HepG2 (cell line): ENCODE data around the gene SPTY2D1. TPM values are rescaled to one million over a fixed set of nuclear protein-coding genes. Genes with fewer than 3 reads are reported as not detected.

Experiments used
- AKNA ChIP-seq: sonication (generic); formaldehyde crosslinking; IDR thresholded peaks from 2 replicates; pipeline ENCODE4 v1.4.0; 2020; ENCODE audit warnings: missing genetic modification reagents, borderline replicate concordance
- CBFB ChIP-seq: sonication (generic); formaldehyde crosslinking; IDR thresholded peaks from 2 replicates; pipeline ENCODE4 v1.4.0; 2020; ENCODE audit warnings: missing genetic modification reagents
- FOXA1 ChIP-seq, 2 experiments: fragments of 450-650 bp in 1 of 2; sonication (generic) in 1 of 2; formaldehyde crosslinking in 1 of 2; IDR thresholded peaks; 2 replicates each; pipeline versions ENCODE4 v1.4.0 to v1.6.1; 2016 to 2020; ENCODE audit warnings: missing genetic modification reagents in 1 of 2
- HOXA3 ChIP-seq: sonication (generic); formaldehyde crosslinking; IDR thresholded peaks from 2 replicates; pipeline ENCODE4 v1.5.0; 2020; ENCODE audit warnings: missing genetic modification reagents
- MED8 ChIP-seq: sonication (generic); formaldehyde crosslinking; IDR thresholded peaks from 2 replicates; pipeline ENCODE4 v1.8.1; 2023; ENCODE audit warnings: mild to moderate bottlenecking, missing genetic modification reagents; ENCODE audit not compliant: insufficient replicate concordance
- NFE2 ChIP-seq: sonication (generic); formaldehyde crosslinking; IDR thresholded peaks from 2 replicates; pipeline ENCODE4 v1.4.0; 2020; ENCODE audit warnings: missing genetic modification reagents
- RCOR2 ChIP-seq: IDR thresholded peaks from 2 replicates; pipeline ENCODE4 v1.6.1; 2016; ENCODE audit warnings: missing biosample characterization, missing genetic modification reagents
- RXRA ChIP-seq: sonication (generic); formaldehyde crosslinking; IDR thresholded peaks from 2 replicates; pipeline ENCODE4 v1.5.1; 2020; ENCODE audit warnings: missing genetic modification reagents
- SNAPC2 ChIP-seq: sonication (generic); formaldehyde crosslinking; IDR thresholded peaks from 2 replicates; pipeline ENCODE4 v1.8.1; 2022; ENCODE audit warnings: mild to moderate bottlenecking, missing genetic modification reagents
- ZMYM2 ChIP-seq: sonication (generic); formaldehyde crosslinking; IDR thresholded peaks from 2 replicates; pipeline ENCODE4 v1.8.0; 2022; ENCODE audit warnings: mild to moderate bottlenecking, missing genetic modification reagents
- ZMYM3 ChIP-seq: sonication (generic); formaldehyde crosslinking; IDR thresholded peaks from 2 replicates; pipeline ENCODE4 v1.5.1; 2020; ENCODE audit warnings: mild to moderate bottlenecking, missing genetic modification reagents
- ZMYM4 ChIP-seq: sonication (generic); formaldehyde crosslinking; IDR thresholded peaks from 2 replicates; pipeline ENCODE4 v1.8.1; 2023; ENCODE audit warnings: mild to moderate bottlenecking, missing genetic modification reagents
- ZNF432 ChIP-seq: sonication (generic); formaldehyde crosslinking; IDR thresholded peaks from 2 replicates; pipeline ENCODE4 v1.5.0; 2020; ENCODE audit warnings: missing genetic modification reagents, mild to moderate bottlenecking, borderline replicate concordance
- ZNF451 ChIP-seq: sonication (generic); formaldehyde crosslinking; IDR thresholded peaks from 2 replicates; pipeline ENCODE4 v1.5.0; 2020; ENCODE audit warnings: mild to moderate bottlenecking, missing genetic modification reagents
- ZNF687 ChIP-seq: sonication (generic); formaldehyde crosslinking; IDR thresholded peaks from 2 replicates; pipeline ENCODE4 v1.5.1; 2020; ENCODE audit warnings: mild to moderate bottlenecking, missing genetic modification reagents, moderate library complexity
- ZNF773 ChIP-seq: sonication (generic); formaldehyde crosslinking; IDR thresholded peaks from 2 replicates; pipeline ENCODE4 v1.4.0; 2020; ENCODE audit warnings: missing genetic modification reagents, borderline replicate concordance
- ZNF879 ChIP-seq: sonication (generic); formaldehyde crosslinking; IDR thresholded peaks from 2 replicates; pipeline ENCODE4 v1.8.1; 2023; ENCODE audit warnings: missing genetic modification reagents
- polyA plus RNA-seq, 8 experiments: library from polyadenylated mRNA; depleted of rRNA in 3 of 8; stranded (reverse) in 7 of 8; unstranded in 1 of 8; fragments of >200 nt; fragmentation: Illumina TruSeq in 4 of 8; extraction: Trizol in 4 of 8; gene quantifications; 2 replicates each; pipeline versions ENCODE4 v1.2.1 to v1.2.3, GENCODE V29; 2011 to 2016; ENCODE audit warnings: low read depth in 4 of 8, missing spikeins in 1 of 8, mixed read lengths in 1 of 8; ENCODE audit not compliant: insufficient read depth in 1 of 8
- total RNA-seq, 5 experiments: library from RNA; depleted of rRNA; stranded (reverse); fragments of >200 nt; fragmentation: Illumina TruSeq; extraction: Trizol; gene quantifications; 2 replicates each; pipeline ENCODE4 v1.2.3, GENCODE V29; 2016; ENCODE audit warnings: low read depth in 1 of 5
- TF ChIP-seq, protein P1 (sequence below): sonication (generic); formaldehyde crosslinking; IDR thresholded peaks from 2 replicates; pipeline ENCODE4 v1.4.0; 2020; ENCODE audit warnings: mild to moderate bottlenecking, low read depth, missing genetic modification reagents

Gene SPTY2D1
- total and polyA plus RNA-seq, 2 of the 13 experiments (the other 11 are each of a cell fraction or from before 2014, with no cell fraction given), result 6.9 to 14.8 TPM

GRCh38 chr11:18578975-18579598 is 55.1 kb downstream of the SPTY2D1 start (continued):
- peak; percentile 59 for TF ChIP-seq ZNF687 (CRISPR knock-in tag)
- TF ChIP-seq, protein P1, sequence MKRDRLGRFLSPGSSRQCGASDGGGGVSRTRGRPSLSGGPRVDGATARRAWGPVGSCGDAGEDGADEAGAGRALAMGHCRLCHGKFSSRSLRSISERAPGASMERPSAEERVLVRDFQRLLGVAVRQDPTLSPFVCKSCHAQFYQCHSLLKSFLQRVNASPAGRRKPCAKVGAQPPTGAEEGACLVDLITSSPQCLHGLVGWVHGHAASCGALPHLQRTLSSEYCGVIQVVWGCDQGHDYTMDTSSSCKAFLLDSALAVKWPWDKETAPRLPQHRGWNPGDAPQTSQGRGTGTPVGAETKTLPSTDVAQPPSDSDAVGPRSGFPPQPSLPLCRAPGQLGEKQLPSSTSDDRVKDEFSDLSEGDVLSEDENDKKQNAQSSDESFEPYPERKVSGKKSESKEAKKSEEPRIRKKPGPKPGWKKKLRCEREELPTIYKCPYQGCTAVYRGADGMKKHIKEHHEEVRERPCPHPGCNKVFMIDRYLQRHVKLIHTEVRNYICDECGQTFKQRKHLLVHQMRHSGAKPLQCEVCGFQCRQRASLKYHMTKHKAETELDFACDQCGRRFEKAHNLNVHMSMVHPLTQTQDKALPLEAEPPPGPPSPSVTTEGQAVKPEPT (CRISPR knock-in tag), result no peak
- TF ChIP-seq CBFB (CRISPR knock-in tag), result peak; percentile 70; the same call in 1 of the 2 replicates
- no peak for TF ChIP-seq ZNF432 (CRISPR knock-in tag)
- TF ChIP-seq MED8, result no peak
- no peak for TF ChIP-seq ZNF773
- peak; percentile 70; the same call in 1 of the 2 replicates for TF ChIP-seq NFE2 (CRISPR knock-in tag)
- 0 out of 2 replicates have a peak, but pooled peaks have one; percentile 63 for TF ChIP-seq SNAPC2 (CRISPR knock-in tag)
- peak; percentile 36; the same call in 1 of the 2 replicates for TF ChIP-seq HOXA3 (CRISPR knock-in tag)
- no peak for TF ChIP-seq FOXA1 (IDR thresholded peaks at IDR 0.05)
- peak; percentile 71 for TF ChIP-seq FOXA1 (CRISPR knock-in tag; IDR thresholded peaks at IDR 0.05)
- no peak for TF ChIP-seq RXRA (CRISPR knock-in tag)
- TF ChIP-seq ZMYM4 (CRISPR knock-in tag), result peak; percentile 90
- TF ChIP-seq ZNF451, result no peak
- no peak for TF ChIP-seq ZNF879 (CRISPR knock-in tag)
- peak; percentile 100 for TF ChIP-seq ZMYM2 (CRISPR knock-in tag)
- TF ChIP-seq RCOR2 (CRISPR knock-in tag), result peak; percentile 99
- peak; percentile 97 for TF ChIP-seq ZMYM3 (CRISPR knock-in tag)
- TF ChIP-seq AKNA (CRISPR knock-in tag), result no peak
